T-helper 22 cell (primary cell): ENCODE results near the gene ARL15.
"Not testable (repeated sequence)": the region's sequence is repeated elsewhere in the genome, so short reads cannot be mapped to it uniquely, and the experiment has no call there.

Experiments used
- DNase-seq: peaks from one replicate; pipeline ENCODE4 v3.0.0-alpha.2; 2020; ENCODE audit warnings: low read depth

ARL15 gene

DNA sequence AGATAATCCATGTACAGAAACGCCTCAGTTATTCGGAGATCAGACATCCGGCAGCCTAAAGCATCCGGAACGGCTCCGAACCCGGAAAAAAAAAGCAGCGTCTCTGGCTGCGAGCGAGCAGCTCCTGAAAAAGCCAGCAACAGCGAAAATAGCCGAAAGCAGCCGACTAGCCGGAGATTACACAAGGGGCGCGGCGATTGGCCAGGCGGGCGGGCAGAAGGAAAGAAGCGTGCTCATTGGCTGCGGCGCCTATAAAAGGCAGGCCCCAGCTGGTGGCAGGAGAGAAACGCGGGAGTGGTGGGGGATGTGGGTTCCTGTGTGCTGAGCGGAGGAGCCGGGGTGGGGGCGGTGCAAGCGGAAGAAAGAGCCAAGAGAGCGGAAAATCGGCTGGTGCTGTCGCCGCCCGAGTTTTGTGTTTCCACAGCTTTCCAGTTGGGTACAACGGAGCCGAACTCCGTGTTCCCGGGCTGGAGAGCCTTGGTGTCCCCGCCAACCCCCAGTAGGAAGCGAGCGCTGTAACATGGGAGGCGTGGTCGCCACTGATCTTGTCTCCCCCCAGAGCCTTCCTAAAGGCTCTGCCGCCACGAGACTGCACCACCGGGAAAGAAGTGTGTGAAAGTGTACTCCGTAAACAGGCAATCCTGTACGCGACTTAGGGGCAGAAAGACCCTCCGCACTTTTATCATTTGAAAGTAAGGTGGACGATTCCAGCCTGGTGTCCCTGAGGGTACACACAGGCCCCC, at the start of gene ARL15:
TSS of gene ARL15 (minus strand) at position 141 of the 743 bp plus-strand sequence.
- DNase-seq, result peak; percentile 96

GRCh38 chr5:54360089-54360488, 49.7 kb upstream of the ARL15 start:
- no peak for DNase-seq

- DNase-seq, result no peak
Measured at GRCh38 chr5:54357408-54358058, 47.2 kb upstream of the ARL15 start.

- DNase-seq, result not testable (repeated sequence)
Measured at GRCh38 chr5:54353933-54354564, 43.7 kb upstream of the ARL15 start.

- DNase-seq, result not testable (repeated sequence)
Measured at GRCh38 chr5:54352580-54352979, 42.2 kb upstream of the ARL15 start.

DNA sequence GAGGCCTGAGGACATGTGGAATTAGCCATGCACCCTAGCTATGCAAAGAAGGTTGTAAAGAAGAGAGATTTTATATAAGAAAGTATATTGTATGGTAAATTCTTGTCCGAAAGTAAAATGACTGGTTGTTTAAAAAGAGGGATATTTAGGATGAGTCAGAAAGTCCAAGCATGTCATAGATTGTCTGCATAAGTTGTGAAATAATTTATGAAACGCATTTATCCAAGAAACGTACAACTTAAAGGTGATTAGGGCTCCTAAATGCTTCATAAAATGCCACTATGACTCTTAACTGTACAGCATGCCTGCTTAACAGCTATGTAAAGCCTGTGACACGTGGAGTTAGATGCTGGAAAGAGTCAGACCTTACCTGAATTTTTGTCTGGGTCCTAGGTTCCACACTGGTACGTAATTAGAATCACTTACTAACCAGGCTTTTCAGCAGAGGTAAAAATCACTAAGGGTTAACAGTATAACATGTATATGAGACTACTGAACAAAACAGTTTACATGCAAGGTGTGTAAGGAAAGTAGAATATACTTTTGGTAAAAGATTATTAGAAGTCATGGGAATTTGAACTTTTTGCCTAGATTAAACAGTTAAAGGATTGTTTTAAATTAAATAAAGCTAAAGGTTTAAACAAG, 37.0 kb upstream of the ARL15 start:
- DNase-seq, result no peak

DNA sequence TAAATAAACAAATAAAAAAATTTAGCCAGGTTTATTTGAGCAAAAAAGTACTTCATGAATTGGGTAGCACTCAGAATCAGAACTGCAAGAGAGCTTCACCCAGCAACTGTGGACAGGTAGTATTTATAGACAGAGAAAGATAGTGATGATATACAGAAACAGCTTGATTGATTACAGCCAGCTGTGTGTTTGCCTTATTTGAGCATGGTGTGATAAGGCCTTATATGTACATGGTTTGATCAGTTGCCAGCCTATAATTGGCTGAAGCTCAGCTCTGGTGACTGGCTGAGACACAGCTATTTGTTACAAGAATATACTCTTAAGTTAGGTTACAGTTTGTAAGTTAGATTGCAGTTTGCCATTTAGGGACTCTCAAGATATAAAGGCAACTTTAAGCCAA, 34.3 kb upstream of the ARL15 start:
- no peak for DNase-seq

GRCh38 chr5:54341971-54342370, 31.6 kb upstream of the ARL15 start:
- DNase-seq, result no peak

GRCh38 chr5:54337523-54337922, 27.1 kb upstream of the ARL15 start:
- no peak for DNase-seq

DNA sequence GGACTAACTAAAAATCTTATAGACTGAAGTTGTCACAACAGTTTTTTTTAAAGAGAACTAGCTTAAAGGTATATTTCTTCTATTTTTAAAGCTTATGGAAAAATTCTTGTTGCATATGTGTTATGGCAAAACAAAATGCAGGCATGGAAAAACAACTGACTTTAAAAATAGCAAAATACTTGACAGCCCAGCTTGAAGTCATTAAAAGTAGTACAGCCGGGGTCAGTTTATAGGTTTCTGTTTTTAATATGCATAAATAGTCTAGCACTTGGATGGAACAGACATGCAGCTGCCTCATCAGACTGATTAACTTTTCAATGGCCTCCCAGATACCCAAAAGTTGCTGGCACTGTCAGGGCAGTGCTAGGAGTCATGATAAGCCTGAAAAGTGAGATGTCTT, 22.3 kb upstream of the ARL15 start:
- DNase-seq, result no peak

DNA sequence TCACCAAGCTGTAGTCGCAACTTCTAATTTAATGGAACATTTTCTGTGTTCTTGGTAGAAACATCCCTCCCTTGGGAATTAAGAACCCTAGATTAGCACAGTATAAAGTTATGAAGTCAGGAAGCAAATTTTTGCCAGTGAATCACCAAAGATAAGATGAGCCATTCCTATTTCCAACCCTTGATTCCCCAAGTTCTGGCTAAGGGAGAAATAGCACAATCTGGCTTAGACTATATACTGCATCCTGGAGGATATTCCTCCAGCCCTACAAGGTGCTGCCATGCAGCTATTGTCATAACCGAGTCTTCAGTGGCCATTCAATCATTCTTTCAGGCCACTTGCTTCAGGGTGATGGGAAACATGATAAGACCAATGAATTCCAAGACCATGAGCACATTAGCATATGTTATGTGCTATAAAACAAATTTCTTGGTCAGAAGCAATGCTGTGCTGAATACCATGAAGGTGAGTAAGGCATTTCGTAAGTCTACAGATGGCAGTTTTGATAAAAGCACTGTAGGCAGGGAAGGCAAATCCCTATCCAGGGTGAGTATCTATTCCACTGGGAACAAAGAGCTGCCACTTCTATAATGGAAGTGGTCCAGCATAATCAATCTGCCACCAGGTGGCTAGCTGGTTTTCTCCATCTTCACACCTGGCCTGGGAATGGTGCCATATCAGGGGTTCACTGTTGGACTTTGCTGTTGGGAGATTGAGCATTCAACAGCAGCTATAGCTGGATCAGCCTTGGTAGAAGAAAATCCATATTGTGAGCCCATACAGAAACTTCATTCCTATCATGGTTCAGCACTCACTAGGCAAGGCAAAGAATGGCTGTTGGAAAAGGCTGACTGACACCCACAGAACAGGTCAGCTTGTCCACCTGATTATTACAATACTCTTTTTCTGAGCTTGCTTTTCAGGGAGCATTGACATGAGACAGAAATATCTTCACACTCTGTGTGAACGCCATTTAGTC, 19.6 kb upstream of the ARL15 start:
- no peak for DNase-seq

DNA sequence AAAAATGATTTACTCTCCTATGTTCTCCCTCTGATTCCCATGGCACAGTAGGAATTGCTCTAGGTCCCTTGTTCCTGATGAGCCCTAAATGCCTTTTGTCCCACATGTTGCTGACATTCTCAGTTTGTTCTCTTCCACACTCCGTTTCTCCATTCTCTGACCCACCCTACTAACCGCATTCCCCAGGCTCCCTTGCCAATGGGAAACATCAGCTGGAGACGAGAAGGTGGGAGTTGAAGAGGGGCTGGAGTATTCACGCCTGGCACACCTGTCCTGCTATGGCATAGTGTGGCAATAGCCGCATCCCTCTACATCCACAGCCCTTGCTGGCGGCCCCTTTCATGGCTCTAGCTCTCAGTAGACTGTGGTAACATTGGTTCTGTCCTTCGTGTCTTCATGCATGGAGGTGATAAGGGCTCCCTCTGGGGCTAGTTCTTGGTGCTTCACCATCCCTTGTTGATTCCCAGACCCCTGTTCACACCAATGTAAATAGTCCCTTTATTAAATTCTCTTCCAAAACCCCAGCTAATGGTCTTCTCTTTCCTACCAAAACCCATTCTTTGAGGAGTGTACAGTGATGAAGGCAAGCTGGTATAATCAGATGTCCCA, 16.4 kb upstream of the ARL15 start:
- no peak for DNase-seq

- DNase-seq, result no peak
Measured at GRCh38 chr5:54325610-54326311, 15.4 kb upstream of the ARL15 start.

DNA sequence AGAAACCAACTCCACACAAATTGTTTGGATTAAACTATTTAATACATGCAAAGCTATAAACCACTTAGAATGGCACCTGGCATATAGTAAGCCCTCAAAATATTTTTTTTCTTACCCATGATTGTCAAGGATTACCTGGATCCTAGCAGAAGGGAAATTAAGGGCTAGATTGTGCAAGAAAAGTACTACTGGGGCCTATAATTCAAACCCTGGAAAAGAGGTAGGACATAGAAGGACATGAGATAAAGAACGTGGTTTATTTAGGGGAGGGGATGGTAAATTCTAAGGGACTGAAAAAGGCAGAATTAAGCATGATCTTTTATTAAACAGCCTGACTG, 14.9 kb upstream of the ARL15 start:
- DNase-seq, result no peak

DNA sequence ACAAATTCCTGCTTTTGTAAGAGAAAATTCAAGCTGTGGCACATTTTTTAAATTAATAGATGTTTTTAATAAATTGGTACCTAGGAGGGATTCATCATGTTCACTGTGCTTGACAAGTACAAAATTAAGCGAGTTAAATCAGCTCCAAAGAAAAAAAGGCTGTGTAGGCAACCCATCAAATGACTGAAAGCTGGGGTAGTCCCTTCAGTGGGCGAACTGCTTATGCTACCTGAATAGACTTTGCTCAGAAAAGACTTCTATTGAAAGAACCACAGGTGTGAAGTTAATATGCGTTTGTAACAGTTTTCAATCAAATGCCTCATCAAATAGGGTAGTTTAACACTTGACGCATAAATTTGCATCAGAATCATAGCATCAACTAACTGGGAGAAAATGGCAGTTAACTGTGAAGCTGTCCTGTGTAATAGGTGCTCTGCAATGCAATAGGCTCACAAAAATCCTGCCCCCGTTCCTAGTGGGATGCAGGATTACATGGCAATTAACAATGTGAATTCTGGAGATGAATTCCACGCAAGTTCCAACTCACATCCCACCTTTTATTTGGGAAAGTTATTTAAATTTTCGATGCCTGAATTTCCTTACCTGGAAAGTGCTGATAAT, 14.4 kb upstream of the ARL15 start:
- no peak for DNase-seq

DNA sequence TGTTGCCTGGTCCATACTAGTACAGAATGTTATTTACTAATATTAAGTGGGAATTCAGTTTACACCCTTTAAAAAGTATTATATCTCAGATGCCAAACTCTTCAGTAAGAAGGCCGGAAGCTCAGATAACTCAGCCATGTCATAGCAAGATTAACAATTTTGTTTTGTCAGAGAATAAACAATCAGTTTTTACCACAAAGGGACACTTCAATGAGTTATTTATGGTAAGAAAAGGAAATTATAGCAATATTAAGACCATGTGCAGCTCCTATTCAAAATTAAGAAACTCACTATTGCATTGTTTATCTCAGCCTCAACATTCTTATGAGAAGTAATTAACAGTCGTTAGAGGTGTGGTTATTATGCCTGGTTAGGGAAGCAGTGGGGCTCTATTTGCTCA, 13.1 kb upstream of the ARL15 start:
- DNase-seq, result no peak

DNA sequence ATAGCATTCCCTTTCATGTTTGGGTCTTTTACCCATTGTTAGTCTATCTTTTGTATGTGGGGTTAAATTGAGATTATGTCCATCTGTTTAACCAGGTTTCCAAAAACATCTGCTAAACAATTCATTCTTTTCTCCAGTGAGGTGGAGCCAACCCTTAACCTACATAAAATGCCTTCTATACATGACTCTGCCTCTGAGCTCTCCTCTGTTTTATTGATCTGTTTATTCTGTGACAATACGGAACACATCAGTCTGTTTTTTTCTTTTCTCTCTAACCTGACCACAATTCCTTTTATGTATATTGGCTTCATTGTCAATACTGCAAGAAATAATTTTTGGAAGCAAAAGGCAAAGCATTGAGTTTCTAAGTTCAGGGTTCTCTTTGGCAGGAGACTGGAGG, 9.9 kb upstream of the ARL15 start:
- DNase-seq, result no peak

DNA sequence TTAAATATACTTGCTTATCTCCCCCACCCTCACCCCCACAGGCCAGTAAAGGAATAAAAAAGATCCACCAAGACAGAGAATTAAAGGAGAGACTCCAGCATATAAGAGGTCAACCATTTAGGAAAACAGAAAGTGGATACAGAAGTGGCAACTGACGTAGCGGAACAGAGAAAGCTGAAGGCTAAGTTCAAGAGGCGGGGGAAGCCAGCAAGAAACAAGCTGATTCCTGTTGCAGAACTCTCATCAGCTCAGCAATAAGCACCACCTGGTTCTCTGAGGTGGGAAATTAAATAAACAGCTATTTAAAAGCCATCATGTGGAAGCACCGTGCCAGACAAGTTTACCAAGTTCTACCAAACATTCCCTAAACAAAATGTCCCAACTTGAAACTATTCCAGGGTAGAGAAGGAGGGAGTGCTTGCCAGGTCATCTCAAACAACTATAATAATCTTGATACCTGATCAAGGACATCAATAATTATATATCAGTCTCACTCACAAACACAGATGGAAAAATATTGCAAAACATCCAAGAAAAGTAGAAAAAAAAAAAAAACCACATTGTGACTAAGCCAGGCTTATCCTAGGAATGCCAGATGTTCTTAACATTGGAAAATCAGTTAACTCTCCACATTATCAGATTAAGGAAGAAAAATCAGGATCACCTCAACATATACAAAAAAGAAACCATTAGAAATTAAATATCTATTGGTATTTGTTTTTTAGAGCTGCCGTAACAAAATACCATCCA, 7.3 kb upstream of the ARL15 start:
- no peak for DNase-seq

GRCh38 chr5:54315736-54316528, 5.6 kb upstream of the ARL15 start:
- no peak for DNase-seq
